ENCODE data around the gene SHF. TPM values are rescaled to one million over a fixed set of nuclear protein-coding genes. Genes with fewer than 3 reads are reported as not detected.
"Not testable (repeated sequence)": the region's sequence is repeated elsewhere in the genome, so short reads cannot be mapped to it uniquely, and the experiment has no call there.

SHF gene
- total RNA-seq (20.0 and 20.8 TPM in 2 replicates), polyA plus RNA-seq (24.9 and 26.9 TPM in 2 replicates)

- Histone ChIP-seq H3K9me3 (ENCODE audit: low read depth) (no peaks in the 10 kb centered on the region), H3K4me3 (peak within 1 kb of the TSS; percentile 81), H3K27ac (no peak within 1 kb of the TSS), H3K27me3 (peaks cover 10% of the 10 kb centered on the region), H3K4me1 (ENCODE audit: low read depth) (peaks cover 8% of the 10 kb centered on the region), H3K36me3 (no peaks in the 10 kb centered on the region)
- no peak for TF ChIP-seq CTCF (IDR thresholded peaks at IDR 0.05; ENCODE audit: low read depth, low read length)
- DNase-seq (ENCODE audit: low read depth in 1 of 2, low spot score in 1 of 2), result peak; percentile 67 to 92
Measured at GRCh38 chr15:45187894-45188830, at the start of gene SHF. Gene SHF, minus strand, starts transcription at chr15:45187966. Its CDS starts 15 bp downstream, at chr15:45187951.

GRCh38 chr15:45236806-45237205 lies 49.0 kb upstream of the SHF start:
- not testable (repeated sequence) for H3K4me1 ChIP-seq (ENCODE audit: low read depth); H3K27ac ChIP-seq; H3K4me3 ChIP-seq; DNase-seq (ENCODE audit: low read depth in 1 of 2, low spot score in 1 of 2); H3K9me3 ChIP-seq (ENCODE audit: low read depth); H3K36me3 ChIP-seq; H3K27me3 ChIP-seq

- no peak for TF ChIP-seq CTCF (IDR thresholded peaks at IDR 0.05; ENCODE audit: low read depth, low read length)
- Histone ChIP-seq H3K27ac (no peak overlapping the region), H3K9me3 (ENCODE audit: low read depth) (no peaks in the 10 kb centered on the region), H3K4me3 (no peak overlapping the region), H3K4me1 (ENCODE audit: low read depth) (peaks cover 10% of the 10 kb centered on the region), H3K36me3 (no peaks in the 10 kb centered on the region), H3K27me3 (no peaks in the 10 kb centered on the region)
- DNase-seq (ENCODE audit: low read depth in 1 of 2, low spot score in 1 of 2), result no peak
Measured at GRCh38 chr15:45234562-45235235, 46.9 kb upstream of the SHF start.

- TF ChIP-seq CTCF (IDR thresholded peaks at IDR 0.05; ENCODE audit: low read depth, low read length), result no peak
- no peaks in the 10 kb centered on the region for H3K36me3 ChIP-seq
Measured at GRCh38 chr15:45231864-45232562, 44.2 kb upstream of the SHF start.

GRCh38 chr15:45231132-45231531 lies 43.4 kb upstream of the SHF start:
- no peak overlapping the region for H3K27ac ChIP-seq
- H3K4me1 ChIP-seq (ENCODE audit: low read depth), result peaks cover 10% of the 10 kb centered on the region
- no peaks in the 10 kb centered on the region for H3K27me3 ChIP-seq
- no peaks in the 10 kb centered on the region for H3K9me3 ChIP-seq (ENCODE audit: low read depth)
- TF ChIP-seq CTCF (IDR thresholded peaks at IDR 0.05; ENCODE audit: low read depth, low read length), result no peak
- no peak overlapping the region for H3K4me3 ChIP-seq
- DNase-seq (ENCODE audit: low read depth in 1 of 2, low spot score in 1 of 2), result no peak
- no peaks in the 10 kb centered on the region for H3K36me3 ChIP-seq

More at GRCh38 chr15:45231864-45232562, 44.2 kb upstream of the SHF start:
- Histone ChIP-seq H3K27ac (peak overlapping the region; percentile 52), H3K4me1 (ENCODE audit: low read depth) (peaks cover 10% of the 10 kb centered on the region), H3K9me3 (ENCODE audit: low read depth) (no peaks in the 10 kb centered on the region), H3K4me3 (no peak overlapping the region), H3K27me3 (no peaks in the 10 kb centered on the region)
- peak in 1 of 2 donors; percentile 58 for DNase-seq (ENCODE audit: low read depth in 1 of 2, low spot score in 1 of 2)
